Cortex of kidney (tissue), 1 donor: Measurements from ENCODE around the gene LMTK3.

Source experiments
- DNase-seq: peaks from one replicate; lab custom pipeline; 2025; lab: John Stamatoyannopoulos, UW

LMTK3 gene

GRCh38 chr19:48469934-48470680, 41.5 kb downstream of the LMTK3 start:
- no peak for DNase-seq

- no peak for DNase-seq
Observed at GRCh38 chr19:48469289-48469881, 42.2 kb downstream of the LMTK3 start, which contains the start of gene CYTH2. Gene CYTH2, plus strand, starts transcription at chr19:48469369. Its CDS starts 139 bp downstream, at chr19:48469508.

GRCh38 chr19:48468772-48469288, 42.8 kb downstream of the LMTK3 start:
- DNase-seq, result peak; percentile 90

- DNase-seq, result no peak
Observed at GRCh38 chr19:48466561-48467325, 44.9 kb downstream of the LMTK3 start.

- DNase-seq, result no peak
Observed at GRCh38 chr19:48465215-48465614, 46.4 kb downstream of the LMTK3 start.

- no peak for DNase-seq
Observed at GRCh38 chr19:48461982-48462655, 49.5 kb downstream of the LMTK3 start.

- DNase-seq, result no peak
Observed at GRCh38 chr19:48461651-48461981, 50.0 kb downstream of the LMTK3 start.

- no peak for DNase-seq
Observed at GRCh38 chr19:48458016-48458415, 53.6 kb downstream of the LMTK3 start.

- no peak for DNase-seq
Observed at GRCh38 chr19:48456864-48457263, 54.8 kb downstream of the LMTK3 start.

- no peak for DNase-seq
Observed at GRCh38 chr19:48455908-48456562, 55.6 kb downstream of the LMTK3 start.

- no peak for DNase-seq
Observed at GRCh38 chr19:48455171-48455907, 56.3 kb downstream of the LMTK3 start, which contains the start of gene KCNJ14. Gene KCNJ14, plus strand, starts transcription at chr19:48455574. Its CDS starts 6,151 bp downstream, at chr19:48461725.

GRCh38 chr19:48454150-48454730, 57.4 kb downstream of the LMTK3 start:
- no peak for DNase-seq

- no peak for DNase-seq
Observed at GRCh38 chr19:48452289-48453190, 59.1 kb downstream of the LMTK3 start.

GRCh38 chr19:48451624-48452023, 60.0 kb downstream of the LMTK3 start:
- DNase-seq, result no peak

GRCh38 chr19:48450863-48451262, 60.8 kb downstream of the LMTK3 start:
- DNase-seq, result no peak

- no peak for DNase-seq
Observed at GRCh38 chr19:48450441-48450840, 61.2 kb downstream of the LMTK3 start.

- DNase-seq, result no peak
Observed at GRCh38 chr19:48448563-48448962, 63.1 kb downstream of the LMTK3 start.

- DNase-seq, result no peak
Observed at GRCh38 chr19:48446579-48446978, 65.1 kb downstream of the LMTK3 start.
